ENCODE data around the gene TPK1.

DNA sequence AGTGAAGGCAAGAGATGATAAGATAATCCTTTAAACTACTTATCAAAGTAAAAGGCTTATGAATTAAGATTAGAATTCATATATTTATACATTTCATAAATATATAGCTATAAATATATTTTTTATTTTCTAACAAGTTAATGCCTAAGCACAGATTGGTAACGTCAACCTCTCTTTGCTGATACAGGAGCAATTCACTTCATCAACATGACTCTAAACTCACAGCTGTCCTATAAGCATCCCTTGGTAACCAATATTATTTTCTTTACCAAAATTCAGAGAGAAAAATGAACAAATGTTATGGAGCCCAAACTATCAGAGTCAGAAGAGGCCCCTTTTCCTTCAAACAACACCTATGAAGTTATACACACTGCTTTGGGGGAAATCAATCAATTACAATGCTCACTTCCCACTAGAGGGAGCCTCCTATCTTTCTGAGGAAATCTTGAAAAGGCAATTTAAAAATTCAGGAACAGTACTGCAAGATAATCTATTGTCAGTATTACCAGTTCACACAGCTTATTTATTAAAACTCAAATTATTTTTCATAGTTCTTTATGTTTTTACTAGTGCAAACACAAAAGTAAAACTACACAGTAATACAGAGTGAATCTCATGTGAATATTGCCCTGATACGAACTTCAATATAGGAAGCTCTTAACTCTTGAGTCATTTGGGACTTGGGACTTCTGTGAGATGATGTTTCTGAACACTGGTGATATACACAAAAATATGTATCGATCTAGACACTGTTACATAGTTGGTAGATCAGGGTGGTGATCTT, 381.4 kb downstream of the TPK1 start:
- no peak for TF ChIP-seq POLR2AphosphoS5 (IDR thresholded peaks at IDR 0.05; ENCODE audit: low read depth, low read length)
- no peak for TF ChIP-seq POLR2A (IDR thresholded peaks at IDR 0.05; ENCODE audit: low read depth, low read length)
- no peak for TF ChIP-seq TAF1 (IDR thresholded peaks at IDR 0.05; ENCODE audit: borderline replicate concordance, low read depth, low read length)

All from GM12892 (cell line).